ENCODE results near the gene WDR3. TPM values are rescaled to one million over a fixed set of nuclear protein-coding genes. Genes with fewer than 3 reads are reported as not detected.

Gene WDR3
- total RNA-seq, 4 donors from 2014 or later, result 12.9 to 29.2 (median 24.0) TPM

DNA sequence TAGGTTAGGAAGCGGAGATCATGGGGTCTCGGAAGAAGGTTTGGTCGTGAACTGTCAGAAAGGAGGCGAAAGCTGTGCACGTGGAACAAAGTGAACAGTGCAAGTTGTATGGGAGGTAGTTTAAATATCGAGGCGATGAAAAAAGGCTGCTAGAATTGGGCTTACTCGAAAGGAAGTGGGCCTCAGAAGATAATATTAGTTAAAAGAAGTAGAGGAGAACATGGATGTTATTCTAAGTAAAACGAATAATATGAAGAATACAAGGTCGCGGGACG, 571 bp downstream of the WDR3 start:
- ATAC-seq, result no peak
- no peaks in the 10 kb centered on the region for H3K27me3 ChIP-seq
- no peak for DNase-seq
- no peaks in the 10 kb centered on the region for H3K9me3 ChIP-seq
- peak overlapping the region; percentile 85 to 96 (median 94) for H3K4me3 ChIP-seq
- in situ Hi-C loops (cut with MboI; ENCODE audit: low sequenced_read_pairs in 4 of 4) (no loop called here), intact Hi-C loops (cut with DNase I; ENCODE audit: low total_unique reads) (no loop called here)
- peaks cover 33 to 38% of the 10 kb centered on the region in 2 donors for H3K4me1 ChIP-seq
- H3K36me3 ChIP-seq, result peaks cover 0 to 12% of the 10 kb centered on the region in 2 donors
- peak overlapping the region; percentile 86 to 94 (median 93) for H3K27ac ChIP-seq
- TF ChIP-seq, protein P1, sequence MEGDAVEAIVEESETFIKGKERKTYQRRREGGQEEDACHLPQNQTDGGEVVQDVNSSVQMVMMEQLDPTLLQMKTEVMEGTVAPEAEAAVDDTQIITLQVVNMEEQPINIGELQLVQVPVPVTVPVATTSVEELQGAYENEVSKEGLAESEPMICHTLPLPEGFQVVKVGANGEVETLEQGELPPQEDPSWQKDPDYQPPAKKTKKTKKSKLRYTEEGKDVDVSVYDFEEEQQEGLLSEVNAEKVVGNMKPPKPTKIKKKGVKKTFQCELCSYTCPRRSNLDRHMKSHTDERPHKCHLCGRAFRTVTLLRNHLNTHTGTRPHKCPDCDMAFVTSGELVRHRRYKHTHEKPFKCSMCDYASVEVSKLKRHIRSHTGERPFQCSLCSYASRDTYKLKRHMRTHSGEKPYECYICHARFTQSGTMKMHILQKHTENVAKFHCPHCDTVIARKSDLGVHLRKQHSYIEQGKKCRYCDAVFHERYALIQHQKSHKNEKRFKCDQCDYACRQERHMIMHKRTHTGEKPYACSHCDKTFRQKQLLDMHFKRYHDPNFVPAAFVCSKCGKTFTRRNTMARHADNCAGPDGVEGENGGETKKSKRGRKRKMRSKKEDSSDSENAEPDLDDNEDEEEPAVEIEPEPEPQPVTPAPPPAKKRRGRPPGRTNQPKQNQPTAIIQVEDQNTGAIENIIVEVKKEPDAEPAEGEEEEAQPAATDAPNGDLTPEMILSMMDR (IDR thresholded peaks at IDR 0.05 in 4 of 5, conservative IDR thresholded peaks at IDR 0.05 in 1 of 5), result no peak
- no peak for TF ChIP-seq POLR2A (IDR thresholded peaks at IDR 0.05)

DNA sequence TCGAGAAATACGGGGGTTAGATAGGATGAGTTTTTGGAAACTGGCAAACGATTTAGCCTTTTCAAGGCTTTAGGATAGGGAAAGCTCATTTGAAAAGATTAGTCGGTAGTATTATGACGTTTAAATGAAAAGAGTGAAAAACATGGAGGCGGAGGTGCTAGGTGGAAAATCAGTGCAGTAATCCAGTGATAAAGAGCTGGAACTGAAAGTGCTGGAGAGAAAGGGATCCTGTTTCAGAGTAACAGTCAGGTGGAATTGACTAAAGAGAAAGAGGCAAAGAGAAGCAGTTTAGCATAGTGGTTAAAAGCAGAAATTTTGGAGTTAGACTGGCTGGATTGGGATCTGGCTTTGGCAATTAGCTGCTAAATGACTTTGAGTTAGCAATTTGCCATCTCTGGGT, 945 bp downstream of the WDR3 start:
- Histone ChIP-seq H3K27ac (peak overlapping the region; percentile 86 to 94 (median 93)), H3K36me3 (peaks cover 0 to 13% of the 10 kb centered on the region in 2 donors), H3K4me1 (peaks cover 33 to 38% of the 10 kb centered on the region in 2 donors), H3K9me3 (no peaks in the 10 kb centered on the region), H3K4me3 (peak overlapping the region; percentile 85 to 96 (median 94)), H3K27me3 (no peaks in the 10 kb centered on the region)
- TF ChIP-seq, protein P1 (IDR thresholded peaks at IDR 0.05 in 4 of 5, conservative IDR thresholded peaks at IDR 0.05 in 1 of 5), result no peak
- TF ChIP-seq POLR2A (IDR thresholded peaks at IDR 0.05), result no peak
- in situ Hi-C loops (cut with MboI; ENCODE audit: low sequenced_read_pairs in 4 of 4) (no loop called here), intact Hi-C loops (cut with DNase I; ENCODE audit: low total_unique reads) (no loop called here)
- DNase-seq, result no peak
- peak in 1 of 2 donors; percentile 38 for ATAC-seq

DNA sequence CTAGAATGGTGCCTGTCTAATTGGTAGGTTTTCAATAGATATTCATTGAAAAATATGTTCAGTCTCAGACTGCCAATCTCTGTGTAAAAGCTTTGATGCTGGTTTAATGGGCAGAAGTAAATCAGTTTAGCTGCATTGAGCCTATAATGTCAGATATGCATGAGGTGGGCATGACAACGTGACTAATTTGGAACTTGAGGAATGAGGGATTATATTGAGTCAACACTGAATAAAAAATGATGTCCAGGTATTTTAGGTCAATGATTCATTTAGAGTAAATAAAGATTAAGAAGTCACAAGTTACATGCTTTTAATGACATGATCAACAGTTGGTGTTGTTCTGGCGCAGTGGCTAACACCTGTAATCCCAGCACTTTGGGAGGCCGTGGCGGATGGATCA, 3.0 kb downstream of the WDR3 start:
- TF ChIP-seq POLR2A (IDR thresholded peaks at IDR 0.05), result no peak
- TF ChIP-seq, protein P1 (IDR thresholded peaks at IDR 0.05 in 4 of 5, conservative IDR thresholded peaks at IDR 0.05 in 1 of 5), result no peak
- intact Hi-C loops (cut with DNase I; ENCODE audit: low total_unique reads) (no loop called here), in situ Hi-C loops (cut with MboI; ENCODE audit: low sequenced_read_pairs in 4 of 4) (no loop called here)
- Histone ChIP-seq H3K36me3 (peaks cover 0 to 19% of the 10 kb centered on the region in 2 donors), H3K27ac (no peak overlapping the region), H3K4me3 (no peak overlapping the region), H3K27me3 (no peaks in the 10 kb centered on the region), H3K4me1 (peaks cover 29 to 35% of the 10 kb centered on the region in 2 donors), H3K9me3 (no peaks in the 10 kb centered on the region)
- ATAC-seq (no peak), DNase-seq (no peak)

DNA sequence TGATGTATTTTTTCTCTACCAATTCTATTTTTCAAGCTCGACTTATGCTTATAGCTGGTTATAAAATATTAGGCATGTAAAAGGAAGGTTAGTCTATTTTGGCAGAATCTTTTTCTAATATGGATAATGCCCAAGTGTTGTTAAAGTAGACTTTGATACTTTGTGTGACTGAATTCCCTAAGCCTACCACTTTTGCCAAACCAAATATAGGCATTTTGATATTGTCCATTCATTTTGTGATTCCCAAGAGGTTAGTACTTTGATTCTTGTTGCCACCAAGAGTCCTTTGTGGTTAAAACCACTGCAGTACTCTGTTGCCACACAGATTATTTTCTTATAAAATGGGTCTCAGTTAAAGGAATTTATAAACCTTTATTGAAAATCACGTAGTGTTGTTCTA, 4.2 kb downstream of the WDR3 start:
- H3K9me3 ChIP-seq, result no peaks in the 10 kb centered on the region
- intact Hi-C loops (cut with DNase I; ENCODE audit: low total_unique reads) (no loop called here), in situ Hi-C loops (cut with MboI; ENCODE audit: low sequenced_read_pairs in 4 of 4) (no loop called here)
- TF ChIP-seq, protein P1 (IDR thresholded peaks at IDR 0.05 in 4 of 5, conservative IDR thresholded peaks at IDR 0.05 in 1 of 5), result no peak
- no peak for TF ChIP-seq POLR2A (IDR thresholded peaks at IDR 0.05)
- H3K4me3 ChIP-seq, result no peak overlapping the region
- H3K4me1 ChIP-seq, result peaks cover 17 to 24% of the 10 kb centered on the region in 2 donors
- H3K27me3 ChIP-seq, result no peaks in the 10 kb centered on the region
- DNase-seq, result no peak
- H3K36me3 ChIP-seq, result peaks cover 0 to 26% of the 10 kb centered on the region in 2 donors
- H3K27ac ChIP-seq, result no peak overlapping the region
- ATAC-seq, result no peak

DNA sequence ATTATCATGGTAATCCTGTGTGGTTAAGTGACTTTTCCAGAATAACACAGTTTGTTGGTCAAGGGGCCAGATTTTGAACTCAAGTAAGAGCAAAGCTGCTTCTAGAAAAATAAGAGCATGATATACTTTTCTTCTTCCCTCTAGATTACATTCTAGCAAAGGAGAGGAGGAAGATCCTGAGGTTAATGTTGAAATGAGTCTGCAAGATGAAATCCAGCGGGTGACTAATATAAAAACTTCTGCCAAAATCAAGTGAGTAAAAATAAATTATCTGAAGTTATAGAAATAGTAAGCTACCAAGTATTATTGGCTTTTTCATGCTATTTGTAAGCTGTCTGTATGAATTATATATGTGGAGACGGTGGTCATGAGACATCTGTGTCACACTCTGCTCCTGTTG, 12.8 kb downstream of the WDR3 start:
- in situ Hi-C loops (cut with MboI; ENCODE audit: low sequenced_read_pairs in 4 of 4), result no loop called here
- ATAC-seq, result no peak
- no peaks in the 10 kb centered on the region for H3K27me3 ChIP-seq
- H3K27ac ChIP-seq, result no peak overlapping the region
- no peaks in the 10 kb centered on the region for H3K9me3 ChIP-seq
- no peak for TF ChIP-seq POLR2A (IDR thresholded peaks at IDR 0.05)
- TF ChIP-seq, protein P1 (IDR thresholded peaks at IDR 0.05 in 4 of 5, conservative IDR thresholded peaks at IDR 0.05 in 1 of 5), result no peak
- H3K4me1 ChIP-seq, result no peaks in the 10 kb centered on the region
- H3K4me3 ChIP-seq, result no peak overlapping the region
- peaks cover 8 to 91% of the 10 kb centered on the region in 2 donors for H3K36me3 ChIP-seq
- intact Hi-C loops (cut with DNase I; ENCODE audit: low total_unique reads), result no loop called here
- no peak for DNase-seq

Data from gastrocnemius medialis (tissue), 4 donors.